Esophagus squamous epithelium (tissue), 4 donors: ENCODE results near the gene EYS.

ENCODE experiments used
- POLR2A ChIP-seq, 4 donors: fragments of 450-650 bp; IDR thresholded peaks; one replicate each; pipeline ENCODE4 v1.6.1; 2017; ENCODE audit warnings: antibody characterized with exemption in 4 of 4, mild to moderate bottlenecking in 4 of 4, moderate library complexity in 3 of 4
- TF ChIP-seq, protein P1 (sequence below), 6 experiments: fragments of 450-650 bp in 4 of 6; fragments of 200-600 bp in 2 of 6; sonication (generic) in 2 of 6; IDR thresholded peaks; one replicate each; pipeline ENCODE4 v1.5.1; 2016 to 2019; ENCODE audit warnings: antibody characterized with exemption in 6 of 6, mild to moderate bottlenecking in 4 of 6, moderate library complexity in 4 of 6

DNA sequence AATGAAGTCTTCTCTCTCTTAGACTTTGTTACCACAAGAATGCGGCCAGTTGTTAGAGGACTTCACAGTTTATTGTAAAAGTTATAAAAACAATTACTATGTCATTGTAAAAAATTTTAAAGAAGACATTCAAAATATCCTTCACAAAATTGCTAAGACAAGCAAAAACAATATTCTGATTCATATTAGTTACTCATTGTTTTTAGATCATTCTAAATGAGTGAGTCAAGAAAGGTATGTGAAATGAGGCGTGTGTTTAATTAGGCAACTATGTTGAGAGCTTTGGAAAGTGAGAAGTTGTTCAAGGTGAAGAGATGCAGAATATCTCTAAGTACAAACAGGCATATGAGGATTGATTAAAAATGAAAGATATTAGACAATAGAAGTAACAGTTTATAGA lies 875.3 kb downstream of the EYS start:
- TF ChIP-seq POLR2A (IDR thresholded peaks at IDR 0.05), result no peak
- TF ChIP-seq, protein P1, sequence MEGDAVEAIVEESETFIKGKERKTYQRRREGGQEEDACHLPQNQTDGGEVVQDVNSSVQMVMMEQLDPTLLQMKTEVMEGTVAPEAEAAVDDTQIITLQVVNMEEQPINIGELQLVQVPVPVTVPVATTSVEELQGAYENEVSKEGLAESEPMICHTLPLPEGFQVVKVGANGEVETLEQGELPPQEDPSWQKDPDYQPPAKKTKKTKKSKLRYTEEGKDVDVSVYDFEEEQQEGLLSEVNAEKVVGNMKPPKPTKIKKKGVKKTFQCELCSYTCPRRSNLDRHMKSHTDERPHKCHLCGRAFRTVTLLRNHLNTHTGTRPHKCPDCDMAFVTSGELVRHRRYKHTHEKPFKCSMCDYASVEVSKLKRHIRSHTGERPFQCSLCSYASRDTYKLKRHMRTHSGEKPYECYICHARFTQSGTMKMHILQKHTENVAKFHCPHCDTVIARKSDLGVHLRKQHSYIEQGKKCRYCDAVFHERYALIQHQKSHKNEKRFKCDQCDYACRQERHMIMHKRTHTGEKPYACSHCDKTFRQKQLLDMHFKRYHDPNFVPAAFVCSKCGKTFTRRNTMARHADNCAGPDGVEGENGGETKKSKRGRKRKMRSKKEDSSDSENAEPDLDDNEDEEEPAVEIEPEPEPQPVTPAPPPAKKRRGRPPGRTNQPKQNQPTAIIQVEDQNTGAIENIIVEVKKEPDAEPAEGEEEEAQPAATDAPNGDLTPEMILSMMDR (IDR thresholded peaks at IDR 0.05), result no peak
